NCI-H187 (cell line): ENCODE data around the gene ZNF503.

ENCODE experiments used
- DNase-seq, 2 experiments: peaks; one replicate each; lab custom pipeline; 2025; lab: John Stamatoyannopoulos, UW

Gene ZNF503

GRCh38 chr10:75406462-75407223 lies 5.1 kb upstream of the ZNF503 start:
- no peak for DNase-seq

GRCh38 chr10:75405598-75406461 lies 4.3 kb upstream of the ZNF503 start:
- DNase-seq: no peak

GRCh38 chr10:75404815-75405597 lies 3.4 kb upstream of the ZNF503 start:
- DNase-seq: no peak

- peak in 1 of 2 experiments; percentile 30 for DNase-seq
These were observed 2.6 kb upstream of the ZNF503 start for GRCh38 chr10:75403939-75404814.

GRCh38 chr10:75403144-75403938 lies 1.8 kb upstream of the ZNF503 start:
- peak; percentile 19 to 25 for DNase-seq

GRCh38 chr10:75402486-75403143 lies 1.1 kb upstream of the ZNF503 start:
- DNase-seq: peak in 1 of 2 experiments; percentile 57

- no peak for DNase-seq
These were observed 594 bp downstream of the ZNF503 start for GRCh38 chr10:75400771-75401568.

GRCh38 chr10:75400163-75400770 lies 1.3 kb downstream of the ZNF503 start:
- no peak for DNase-seq

- peak in 1 of 2 experiments; percentile 19 for DNase-seq
These were observed 2.0 kb downstream of the ZNF503 start for GRCh38 chr10:75399461-75400162.

GRCh38 chr10:75398692-75399460 lies 2.7 kb downstream of the ZNF503 start:
- no peak for DNase-seq

- no peak for DNase-seq
These were observed 3.3 kb downstream of the ZNF503 start for GRCh38 chr10:75398200-75398691.

GRCh38 chr10:75397496-75398199 lies 3.9 kb downstream of the ZNF503 start:
- DNase-seq: no peak

GRCh38 chr10:75396631-75397495 lies 4.7 kb downstream of the ZNF503 start:
- no peak for DNase-seq

- no peak for DNase-seq
These were observed 5.5 kb downstream of the ZNF503 start for GRCh38 chr10:75395932-75396630.
